Measurements from ENCODE around the gene UGT1A9. TPM values are rescaled to one million over a fixed set of nuclear protein-coding genes. Genes with fewer than 3 reads are reported as not detected.
A peak's percentile ranks its signal among the peaks of the same experiment; 100 is the strongest.
"Not testable (repeated sequence)": the region's sequence is repeated elsewhere in the genome, so short reads cannot be mapped to it uniquely, and the experiment has no call there.

The UGT1A9 gene
- not detected in 2 replicates for total RNA-seq (2014; rRNA removed; shearing (Covaris generic); ENCODE audit: low replicate concordance)

DNA sequence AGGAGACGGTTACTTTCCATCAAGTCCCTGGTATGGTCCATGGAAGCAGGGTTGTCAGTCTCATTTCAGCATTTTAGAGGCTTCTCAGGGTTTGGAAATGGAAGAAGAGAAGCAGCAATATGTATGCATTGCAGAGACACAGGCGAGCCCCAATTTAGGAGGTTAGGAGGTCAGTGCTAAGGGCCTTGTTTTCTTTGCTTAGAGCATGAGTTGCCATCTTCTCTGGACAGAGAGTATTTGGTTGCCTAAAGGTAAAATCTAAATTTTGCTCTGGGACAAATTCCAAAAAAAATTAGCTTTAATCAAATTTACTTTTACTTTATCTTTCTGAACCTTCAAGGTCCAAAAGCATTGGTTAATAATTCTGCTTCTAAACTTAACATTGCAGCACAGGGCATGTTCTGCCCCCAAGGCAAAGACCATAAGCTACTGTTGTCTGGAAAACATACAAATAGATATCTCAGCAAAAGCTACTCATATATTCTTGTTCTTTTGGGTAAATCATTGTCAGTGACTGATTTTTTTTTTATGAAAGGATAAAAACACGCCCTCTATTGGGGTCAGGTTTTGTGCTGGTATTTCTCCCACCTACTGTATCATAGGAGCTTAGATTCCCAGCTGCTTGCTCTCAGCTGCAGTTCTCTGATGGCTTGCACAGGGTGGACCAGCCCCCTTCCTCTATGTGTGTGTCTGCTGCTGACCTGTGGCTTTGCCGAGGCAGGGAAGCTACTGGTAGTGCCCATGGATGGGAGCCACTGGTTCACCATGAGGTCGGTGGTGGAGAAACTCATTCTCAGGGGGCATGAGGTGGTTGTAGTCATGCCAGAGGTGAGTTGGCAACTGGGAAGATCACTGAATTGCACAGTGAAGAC is at the start of gene UGT1A9:
TSS of gene UGT1A9 (plus strand) at position 609 of the 872 bp plus-strand sequence. CDS start at position 646, 37 bp downstream.
- Histone ChIP-seq H3K79me2 (ENCODE audit: low read length) (no peaks in the 10 kb centered on the region), H3K27me3 (ENCODE audit: low read length) (no peaks in the 10 kb centered on the region)
- DNase-seq: no peak

DNA sequence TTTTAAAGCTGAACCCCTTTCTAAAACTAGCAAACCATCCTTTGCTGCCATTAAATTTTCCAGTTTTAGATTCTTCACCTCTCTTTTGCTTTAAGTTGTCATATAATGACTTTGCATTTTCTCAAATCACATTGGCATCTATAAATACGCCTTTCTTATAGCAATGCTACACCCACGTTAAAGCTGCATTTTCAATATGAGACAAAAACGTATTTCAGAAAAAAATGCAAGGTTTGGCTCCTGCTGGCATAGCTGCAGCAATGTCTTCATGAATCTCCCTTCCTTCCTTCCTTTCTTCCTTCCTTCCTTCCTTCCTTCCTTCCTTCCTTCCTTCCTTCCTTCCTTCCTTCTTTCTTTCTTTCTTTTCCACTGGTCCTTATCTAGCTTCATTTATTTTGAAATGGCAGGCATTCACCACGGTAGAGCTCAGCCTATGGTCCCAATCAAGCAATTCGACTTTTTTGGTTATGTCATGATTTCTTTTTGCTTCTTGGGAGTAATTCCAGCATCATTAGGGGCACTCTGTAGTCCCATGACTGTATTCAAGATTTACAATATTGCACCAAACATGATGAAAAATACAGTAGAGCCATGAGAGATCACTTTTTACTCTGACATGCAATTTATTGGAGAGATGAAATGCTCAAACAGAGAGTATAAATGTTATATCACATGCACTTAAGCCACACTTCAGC is 44.2 kb upstream of the UGT1A9 start:
- Histone ChIP-seq H3K9me3 (ENCODE audit: low read length) (peaks cover 12% of the 10 kb centered on the region; the same call in 1 of the 2 replicates), H3K9me2 (replicated peaks; ENCODE audit: insufficient read depth, low read length) (no peaks in the 10 kb centered on the region), H3K79me2 (ENCODE audit: low read length) (no peaks in the 10 kb centered on the region), H2AFZ (ENCODE audit: low read length) (no peak overlapping the region), H3K4me1 (ENCODE audit: low read length) (peaks cover 4% of the 10 kb centered on the region), H3K9ac (ENCODE audit: low read length) (no peak overlapping the region), H3K4me2 (ENCODE audit: low read depth, low read length, poor library complexity, severe bottlenecking) (no peak overlapping the region), H3K27me3 (ENCODE audit: low read length) (peaks cover 3% of the 10 kb centered on the region; the same call in 1 of the 2 replicates), H4K20me1 (ENCODE audit: insufficient read depth, low read depth, low read length) (no peaks in the 10 kb centered on the region), H3K27ac (ENCODE audit: low read length) (no peak overlapping the region), H3K36me3 (ENCODE audit: insufficient read depth, low read length) (no peaks in the 10 kb centered on the region), H3K4me3 (ENCODE audit: low read length) (no peak overlapping the region)
- DNase-seq: no peak

More for the DNA sequence above, at the start of gene UGT1A9:
- Histone ChIP-seq H3K9me2 (replicated peaks; ENCODE audit: insufficient read depth, low read length) (no peaks in the 10 kb centered on the region), H3K9me3 (ENCODE audit: low read length) (no peaks in the 10 kb centered on the region), H4K20me1 (ENCODE audit: insufficient read depth, low read depth, low read length) (no peaks in the 10 kb centered on the region), H3K27ac (ENCODE audit: low read length) (no peak within 1 kb of the TSS), H3K9ac (ENCODE audit: low read length) (no peak within 1 kb of the TSS), H3K4me2 (ENCODE audit: low read depth, low read length, poor library complexity, severe bottlenecking) (no peak within 1 kb of the TSS), H3K4me3 (ENCODE audit: low read length) (no peak within 1 kb of the TSS), H3K36me3 (ENCODE audit: insufficient read depth, low read length) (no peaks in the 10 kb centered on the region), H3K4me1 (ENCODE audit: low read length) (peaks cover 4% of the 10 kb centered on the region; the same call in 1 of the 2 replicates), H2AFZ (ENCODE audit: low read length) (no peak within 1 kb of the TSS)

DNA sequence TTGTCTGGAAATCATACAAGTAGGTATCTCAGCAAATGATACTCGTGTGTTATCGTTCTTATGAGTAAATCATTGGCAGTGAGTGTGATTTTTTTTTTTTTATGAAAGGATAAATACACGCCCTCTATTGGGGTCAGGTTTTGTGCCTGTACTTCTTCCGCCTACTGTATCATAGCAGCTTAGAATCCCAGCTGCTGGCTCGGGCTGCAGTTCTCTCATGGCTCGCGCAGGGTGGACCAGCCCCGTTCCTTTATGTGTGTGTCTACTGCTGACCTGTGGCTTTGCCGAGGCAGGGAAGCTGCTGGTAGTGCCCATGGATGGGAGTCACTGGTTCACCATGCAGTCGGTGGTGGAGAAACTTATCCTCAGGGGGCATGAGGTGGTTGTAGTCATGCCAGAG is 35.4 kb upstream of the UGT1A9 start, which contains the start of gene UGT1A10:
TSS of gene UGT1A10 (plus strand) at position 143 of the 400 bp plus-strand sequence. CDS start at position 218, 75 bp downstream.
- not testable (repeated sequence) for H2AFZ ChIP-seq (ENCODE audit: low read length); H4K20me1 ChIP-seq (ENCODE audit: insufficient read depth, low read depth, low read length); H3K36me3 ChIP-seq (ENCODE audit: insufficient read depth, low read length); DNase-seq; H3K9me3 ChIP-seq (ENCODE audit: low read length); H3K4me3 ChIP-seq (ENCODE audit: low read length); H3K27me3 ChIP-seq (ENCODE audit: low read length); H3K9me2 ChIP-seq (replicated peaks; ENCODE audit: insufficient read depth, low read length); H3K27ac ChIP-seq (ENCODE audit: low read length); H3K79me2 ChIP-seq (ENCODE audit: low read length); H3K4me1 ChIP-seq (ENCODE audit: low read length); H3K4me2 ChIP-seq (ENCODE audit: low read depth, low read length, poor library complexity, severe bottlenecking); H3K9ac ChIP-seq (ENCODE audit: low read length)

DNA sequence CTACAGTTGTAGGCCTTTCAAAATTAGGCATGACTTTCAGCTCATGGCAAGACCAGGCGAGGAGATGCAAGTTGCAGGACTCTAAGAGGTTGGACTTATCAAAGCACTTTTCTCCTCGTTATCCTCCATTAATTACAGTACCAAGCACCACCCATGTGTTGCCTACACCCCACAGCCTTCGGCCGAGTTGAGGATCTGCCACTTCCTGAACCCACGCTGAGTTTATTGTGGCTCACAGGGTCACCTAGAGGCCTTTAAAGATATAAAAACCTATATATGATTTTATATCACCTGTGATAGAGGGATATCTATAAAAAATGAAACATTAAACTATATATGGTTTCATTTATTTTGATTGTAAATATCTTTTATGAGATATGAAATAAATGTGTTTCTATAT is 32.9 kb upstream of the UGT1A9 start:
- no peak overlapping the region for H3K9ac ChIP-seq (ENCODE audit: low read length)

DNA sequence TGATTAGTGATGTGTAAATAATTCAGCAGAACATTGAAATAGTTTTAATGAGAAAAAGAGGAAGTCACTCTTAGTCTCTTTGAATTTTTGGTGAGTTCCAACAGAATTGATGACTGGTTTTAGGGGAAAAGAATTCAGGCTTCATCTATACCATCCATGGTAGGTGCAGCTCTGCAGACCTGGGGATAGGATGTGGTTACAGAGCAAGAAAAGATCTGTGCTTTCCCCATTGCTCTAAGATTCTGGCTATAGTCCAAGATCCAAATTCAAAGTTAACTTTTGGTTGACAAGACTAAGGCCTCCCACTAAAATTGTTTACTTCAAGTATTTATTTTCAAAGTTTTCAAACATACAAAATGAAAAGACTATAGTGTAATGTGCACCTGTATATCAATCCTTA is 31.8 kb upstream of the UGT1A9 start:
- Histone ChIP-seq H3K36me3 (ENCODE audit: insufficient read depth, low read length) (no peaks in the 10 kb centered on the region), H3K9me3 (ENCODE audit: low read length) (no peaks in the 10 kb centered on the region), H3K4me1 (ENCODE audit: low read length) (no peaks in the 10 kb centered on the region), H3K9me2 (replicated peaks; ENCODE audit: insufficient read depth, low read length) (no peaks in the 10 kb centered on the region), H3K27ac (ENCODE audit: low read length) (no peak overlapping the region), H2AFZ (ENCODE audit: low read length) (no peak overlapping the region), H4K20me1 (ENCODE audit: insufficient read depth, low read depth, low read length) (no peaks in the 10 kb centered on the region), H3K4me3 (ENCODE audit: low read length) (no peak overlapping the region), H3K27me3 (ENCODE audit: low read length) (no peaks in the 10 kb centered on the region), H3K9ac (ENCODE audit: low read length) (no peak overlapping the region), H3K79me2 (ENCODE audit: low read length) (no peaks in the 10 kb centered on the region), H3K4me2 (ENCODE audit: low read depth, low read length, poor library complexity, severe bottlenecking) (no peak overlapping the region)
- DNase-seq: no peak

More for the DNA sequence above, 32.9 kb upstream of the UGT1A9 start:
- H3K79me2 ChIP-seq (ENCODE audit: low read length): no peaks in the 10 kb centered on the region
- H4K20me1 ChIP-seq (ENCODE audit: insufficient read depth, low read depth, low read length): no peaks in the 10 kb centered on the region
- no peaks in the 10 kb centered on the region for H3K36me3 ChIP-seq (ENCODE audit: insufficient read depth, low read length)
- H3K27ac ChIP-seq (ENCODE audit: low read length): no peak overlapping the region
- no peak overlapping the region for H3K4me2 ChIP-seq (ENCODE audit: low read depth, low read length, poor library complexity, severe bottlenecking)
- H3K4me3 ChIP-seq (ENCODE audit: low read length): no peak overlapping the region
- H3K9me3 ChIP-seq (ENCODE audit: low read length): no peaks in the 10 kb centered on the region
- no peaks in the 10 kb centered on the region for H3K27me3 ChIP-seq (ENCODE audit: low read length)
- H2AFZ ChIP-seq (ENCODE audit: low read length): no peak overlapping the region
- H3K9me2 ChIP-seq (replicated peaks; ENCODE audit: insufficient read depth, low read length): no peaks in the 10 kb centered on the region
- no peaks in the 10 kb centered on the region for H3K4me1 ChIP-seq (ENCODE audit: low read length)
- peak; percentile 47 for DNase-seq

DNA sequence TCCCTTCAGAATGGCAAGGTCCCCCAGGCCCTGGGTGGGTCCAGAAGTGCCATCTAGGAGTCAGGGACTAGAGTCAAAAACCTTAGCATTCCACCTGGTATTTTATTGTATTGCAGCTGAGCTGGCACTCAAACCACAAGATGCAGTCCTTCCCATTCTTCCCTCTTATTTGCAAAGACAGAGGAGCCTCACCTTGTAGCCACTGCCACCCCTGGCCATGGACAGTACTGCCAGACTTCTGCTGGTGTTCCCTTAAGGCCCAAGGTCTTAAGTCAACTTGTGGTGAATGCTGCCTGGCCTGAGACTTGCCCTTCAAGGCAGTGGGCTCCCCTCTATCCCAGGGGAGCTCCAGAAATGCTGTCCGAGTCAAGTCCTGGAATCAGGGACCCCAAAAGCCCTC is 28.6 kb upstream of the UGT1A9 start:
- Histone ChIP-seq H2AFZ (ENCODE audit: low read length) (no peak overlapping the region), H3K4me3 (ENCODE audit: low read length) (no peak overlapping the region), H3K9ac (ENCODE audit: low read length) (no peak overlapping the region), H3K27me3 (ENCODE audit: low read length) (no peaks in the 10 kb centered on the region), H3K79me2 (ENCODE audit: low read length) (no peaks in the 10 kb centered on the region), H3K9me3 (ENCODE audit: low read length) (no peaks in the 10 kb centered on the region), H3K9me2 (replicated peaks; ENCODE audit: insufficient read depth, low read length) (no peaks in the 10 kb centered on the region), H4K20me1 (ENCODE audit: insufficient read depth, low read depth, low read length) (no peaks in the 10 kb centered on the region), H3K4me1 (ENCODE audit: low read length) (no peaks in the 10 kb centered on the region), H3K36me3 (ENCODE audit: insufficient read depth, low read length) (no peaks in the 10 kb centered on the region), H3K4me2 (ENCODE audit: low read depth, low read length, poor library complexity, severe bottlenecking) (no peak overlapping the region), H3K27ac (ENCODE audit: low read length) (no peak overlapping the region)
- peak; percentile 55 for DNase-seq

DNA sequence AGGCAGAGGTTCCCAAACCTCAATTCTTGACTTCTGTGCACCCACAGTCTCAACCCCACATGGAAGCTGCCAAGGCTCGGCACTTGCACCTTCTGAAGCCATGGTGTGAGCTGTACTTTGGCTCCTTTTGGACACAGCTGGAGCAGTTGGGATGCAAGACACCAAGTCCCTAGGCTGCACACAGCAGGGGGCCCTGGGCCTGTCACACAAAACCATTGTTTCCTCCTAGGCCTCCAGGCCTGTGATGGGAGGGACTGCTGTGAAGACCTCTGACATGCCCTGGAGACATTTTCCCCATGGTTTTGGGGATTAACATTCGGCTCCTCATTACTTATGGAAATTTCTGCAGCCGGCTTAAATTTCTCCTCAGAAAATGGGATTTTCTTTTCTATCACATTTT is 25.7 kb upstream of the UGT1A9 start:
- not testable (repeated sequence) for H3K79me2 ChIP-seq (ENCODE audit: low read length); H2AFZ ChIP-seq (ENCODE audit: low read length); H3K9me2 ChIP-seq (replicated peaks; ENCODE audit: insufficient read depth, low read length); H3K4me3 ChIP-seq (ENCODE audit: low read length); H3K4me2 ChIP-seq (ENCODE audit: low read depth, low read length, poor library complexity, severe bottlenecking); H4K20me1 ChIP-seq (ENCODE audit: insufficient read depth, low read depth, low read length); H3K36me3 ChIP-seq (ENCODE audit: insufficient read depth, low read length); H3K4me1 ChIP-seq (ENCODE audit: low read length); H3K27ac ChIP-seq (ENCODE audit: low read length); H3K9ac ChIP-seq (ENCODE audit: low read length); H3K27me3 ChIP-seq (ENCODE audit: low read length); H3K9me3 ChIP-seq (ENCODE audit: low read length); DNase-seq

DNA sequence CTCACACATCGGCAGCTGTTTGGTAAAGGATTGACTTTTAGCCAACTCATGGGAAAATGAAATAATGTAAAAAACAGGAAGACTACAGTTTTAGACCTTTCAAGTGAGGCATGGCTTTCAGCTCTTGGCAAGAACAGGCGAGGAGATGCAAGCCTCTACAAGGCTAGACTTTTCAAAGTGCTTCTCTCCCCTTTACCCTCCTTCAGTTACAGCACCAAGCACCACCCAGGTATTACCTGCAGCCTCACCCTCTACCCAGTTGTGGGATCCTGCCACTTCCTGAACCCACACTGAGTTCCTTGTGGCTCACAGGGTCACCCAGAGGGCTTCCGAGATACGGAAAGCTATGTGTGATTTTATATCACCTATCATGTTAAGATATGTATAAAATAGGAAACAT is 20.7 kb upstream of the UGT1A9 start:
- no peaks in the 10 kb centered on the region for H3K27me3 ChIP-seq (ENCODE audit: low read length)
- H3K79me2 ChIP-seq (ENCODE audit: low read length): no peaks in the 10 kb centered on the region
- no peak overlapping the region for H3K4me2 ChIP-seq (ENCODE audit: low read depth, low read length, poor library complexity, severe bottlenecking)
- H3K9ac ChIP-seq (ENCODE audit: low read length): no peak overlapping the region
- no peaks in the 10 kb centered on the region for H3K9me2 ChIP-seq (replicated peaks; ENCODE audit: insufficient read depth, low read length)
- DNase-seq: no peak
- H4K20me1 ChIP-seq (ENCODE audit: insufficient read depth, low read depth, low read length): no peaks in the 10 kb centered on the region
- H3K4me3 ChIP-seq (ENCODE audit: low read length): no peak overlapping the region
- H2AFZ ChIP-seq (ENCODE audit: low read length): no peak overlapping the region
- H3K4me1 ChIP-seq (ENCODE audit: low read length): no peaks in the 10 kb centered on the region
- H3K9me3 ChIP-seq (ENCODE audit: low read length): no peaks in the 10 kb centered on the region
- H3K27ac ChIP-seq (ENCODE audit: low read length): no peak overlapping the region
- no peaks in the 10 kb centered on the region for H3K36me3 ChIP-seq (ENCODE audit: insufficient read depth, low read length)
